GM18909 (cell line): ENCODE data around the gene NAT16.
"Not testable (repeated sequence)": the region's sequence is repeated elsewhere in the genome, so short reads cannot be mapped to it uniquely, and the experiment has no call there.

Experiments
- ATAC-seq: cut with Tn5 transposase; IDR thresholded peaks from one replicate; pipeline ENCODE4 v1.9.1; 2021; ENCODE audit warnings: mild to moderate bottlenecking; ENCODE audit not compliant: unreplicated experiment, poor library complexity

Gene NAT16

DNA sequence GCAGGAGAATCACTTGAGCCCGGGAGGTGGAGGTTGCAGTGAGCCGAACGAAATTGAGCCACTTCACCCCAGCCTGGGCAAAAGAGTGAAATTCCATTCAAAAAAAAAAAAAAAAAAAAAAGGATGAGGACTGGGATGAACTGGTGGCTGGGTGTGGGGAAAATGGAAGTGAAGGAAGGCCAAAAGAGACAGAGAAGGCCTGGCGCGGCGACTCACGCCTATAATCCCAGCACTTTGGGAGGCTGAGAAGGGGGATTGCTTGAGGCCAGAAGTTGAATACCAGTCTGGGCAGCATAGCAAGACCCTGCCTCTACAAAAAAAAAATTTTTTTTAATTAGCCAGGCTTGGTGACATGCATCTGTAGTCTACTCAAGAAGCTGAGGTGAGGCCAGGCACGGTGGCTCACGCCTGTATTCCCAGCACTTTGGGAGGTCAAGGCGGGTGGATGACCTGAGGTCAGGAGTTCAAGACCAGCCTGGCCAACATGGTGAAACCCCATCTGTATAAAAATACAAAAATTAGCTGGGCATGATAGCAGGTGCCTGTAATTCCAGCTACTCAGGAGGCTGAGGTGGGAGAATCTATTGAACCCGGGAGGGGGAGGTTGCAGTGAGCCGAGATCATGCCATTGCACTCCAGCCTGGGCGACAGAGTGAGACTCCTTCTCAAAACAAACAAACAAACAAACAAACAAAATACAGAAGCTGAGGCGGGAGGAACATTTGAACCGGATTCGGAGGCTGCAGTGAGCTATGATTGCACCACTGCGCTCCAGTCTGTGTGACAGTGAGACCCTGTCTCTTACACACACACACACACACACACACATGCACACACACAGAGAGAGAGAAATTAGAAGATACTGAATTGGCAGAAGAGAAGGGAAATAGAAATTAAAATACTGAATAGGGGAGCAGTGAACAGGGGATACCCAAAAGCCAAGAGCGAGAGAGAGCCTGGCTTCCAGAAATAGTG lies 47.2 kb downstream of the NAT16 start:
- ATAC-seq, result not testable (repeated sequence)

DNA sequence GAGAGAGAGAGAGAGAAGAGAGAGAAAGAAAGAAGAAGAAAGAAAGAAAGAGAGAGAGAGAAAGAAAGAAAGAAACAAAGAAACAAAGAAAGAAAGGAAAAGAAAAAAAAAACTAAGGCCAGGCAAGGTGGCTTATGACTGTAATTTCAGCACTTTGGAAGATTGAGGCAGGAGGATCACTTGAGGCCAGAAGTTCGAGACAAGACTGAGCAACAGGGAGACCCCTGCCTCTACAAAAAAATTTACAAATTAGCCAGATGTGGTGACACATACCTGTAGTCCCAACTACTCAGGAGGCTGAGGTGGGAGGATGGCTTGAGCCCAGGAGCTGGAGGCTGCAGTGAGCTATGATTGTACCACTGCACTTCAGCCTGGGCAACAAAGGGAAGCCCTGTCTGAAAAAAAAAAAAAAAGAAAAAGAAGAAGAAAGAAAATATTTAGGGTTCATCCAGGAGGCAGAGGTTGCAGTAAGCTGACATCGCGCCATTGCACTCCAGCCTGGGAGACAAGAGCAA lies 50.4 kb downstream of the NAT16 start:
- no peak for ATAC-seq

GRCh38 chr7:101128040-101128834 lies 51.9 kb downstream of the NAT16 start:
- no peak for ATAC-seq

DNA sequence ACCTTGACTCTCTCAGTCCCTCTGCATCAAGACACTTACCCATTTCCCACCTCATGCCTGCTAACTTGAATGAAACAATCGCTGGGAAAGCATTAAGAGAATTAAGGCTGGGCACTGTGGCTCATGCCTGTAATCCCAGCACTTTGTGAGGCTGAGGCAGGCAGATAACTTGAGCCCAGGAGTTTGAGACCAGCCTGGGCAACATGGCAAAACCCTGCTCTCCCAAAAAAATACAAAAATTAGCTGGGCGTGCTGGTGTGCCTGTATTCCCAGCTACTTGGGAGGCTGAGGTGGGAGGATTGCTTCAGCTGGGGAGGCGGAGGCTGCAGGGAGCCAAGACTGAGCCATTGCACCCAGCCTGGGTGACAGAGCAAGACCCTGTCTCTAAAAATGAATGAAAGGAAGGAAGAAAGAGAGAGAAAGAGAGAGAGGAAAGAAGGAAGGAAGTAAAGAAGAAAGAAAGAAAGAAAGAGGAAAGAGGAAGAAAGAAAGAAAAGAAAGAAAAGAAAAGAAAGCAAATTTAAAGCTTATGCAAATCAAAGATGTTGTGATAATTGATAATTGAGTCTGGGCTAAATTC lies 52.5 kb downstream of the NAT16 start:
- no peak for ATAC-seq

- ATAC-seq, result peak; percentile 61
Observed at GRCh38 chr7:101126651-101127459, 53.2 kb downstream of the NAT16 start, which contains the start of gene SERPINE1. SERPINE1 (plus strand) TSS chr7:101127104; CDS start chr7:101128394, 1,290 bp downstream.

DNA sequence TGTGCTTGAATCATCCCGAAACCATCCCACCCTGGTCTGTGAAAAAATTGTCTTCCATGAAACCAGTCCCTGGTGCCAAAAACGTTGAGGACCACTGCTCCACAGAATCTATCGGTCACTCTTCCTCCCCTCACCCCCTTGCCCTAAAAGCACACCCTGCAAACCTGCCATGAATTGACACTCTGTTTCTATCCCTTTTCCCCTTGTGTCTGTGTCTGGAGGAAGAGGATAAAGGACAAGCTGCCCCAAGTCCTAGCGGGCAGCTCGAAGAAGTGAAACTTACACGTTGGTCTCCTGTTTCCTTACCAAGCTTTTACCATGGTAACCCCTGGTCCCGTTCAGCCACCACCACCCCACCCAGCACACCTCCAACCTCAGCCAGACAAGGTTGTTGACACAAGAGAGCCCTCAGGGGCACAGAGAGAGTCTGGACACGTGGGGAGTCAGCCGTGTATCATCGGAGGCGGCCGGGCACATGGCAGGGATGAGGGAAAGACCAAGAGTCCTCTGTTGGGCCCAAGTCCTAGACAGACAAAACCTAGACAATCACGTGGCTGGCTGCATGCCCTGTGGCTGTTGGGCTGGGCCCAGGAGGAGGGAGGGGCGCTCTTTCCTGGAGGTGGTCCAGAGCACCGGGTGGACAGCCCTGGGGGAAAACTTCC lies 54.0 kb downstream of the NAT16 start:
- peak; percentile 64 for ATAC-seq

- no peak for ATAC-seq
Observed at GRCh38 chr7:101124376-101125056, 55.6 kb downstream of the NAT16 start.

DNA sequence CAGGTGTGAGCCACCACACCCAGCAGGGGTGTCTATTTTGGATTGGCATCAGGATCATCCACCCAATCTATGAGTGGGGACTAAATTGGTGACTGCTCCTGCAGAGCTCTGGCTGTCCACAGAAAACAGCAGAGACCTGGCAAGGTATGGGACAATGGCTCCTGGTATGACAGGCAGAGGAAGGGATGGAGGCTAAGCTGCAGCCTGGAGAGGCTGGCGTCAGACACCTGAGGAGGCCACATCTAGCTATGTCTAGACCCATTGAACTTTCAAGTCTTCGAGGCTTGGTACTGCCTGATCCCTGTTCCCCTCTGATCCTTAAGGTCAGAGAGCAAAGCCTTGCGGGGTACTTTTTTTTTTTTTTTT lies 56.4 kb downstream of the NAT16 start:
- ATAC-seq, result no peak

GRCh38 chr7:101122933-101123702 lies 57.0 kb downstream of the NAT16 start:
- no peak for ATAC-seq

- ATAC-seq, result no peak
Observed at GRCh38 chr7:101121991-101122932, 57.8 kb downstream of the NAT16 start.

- not testable (repeated sequence) for ATAC-seq
Observed at GRCh38 chr7:101121631-101121990, 58.5 kb downstream of the NAT16 start.
